Dermis blood vessel endothelial cell (primary cell): ENCODE measurements around the gene RETREG1. TPM values are rescaled to one million over a fixed set of nuclear protein-coding genes. Genes with fewer than 3 reads are reported as not detected.
"Not testable (repeated sequence)": the region's sequence is repeated elsewhere in the genome, so short reads cannot be mapped to it uniquely, and the experiment has no call there.

Source experiments
- DNase-seq: peaks from one replicate; pipeline ENCODE4 v3.0.0; 2010
- total RNA-seq: library from RNA; depleted of rRNA; stranded (reverse); fragments of >200 nt; gene quantifications from 2 replicates; pipeline ENCODE4 v1.2.3, GENCODE V29; 2014

The RETREG1 gene
- total RNA-seq, 1 donor from 2014 or later: 0.51 TPM

DNA sequence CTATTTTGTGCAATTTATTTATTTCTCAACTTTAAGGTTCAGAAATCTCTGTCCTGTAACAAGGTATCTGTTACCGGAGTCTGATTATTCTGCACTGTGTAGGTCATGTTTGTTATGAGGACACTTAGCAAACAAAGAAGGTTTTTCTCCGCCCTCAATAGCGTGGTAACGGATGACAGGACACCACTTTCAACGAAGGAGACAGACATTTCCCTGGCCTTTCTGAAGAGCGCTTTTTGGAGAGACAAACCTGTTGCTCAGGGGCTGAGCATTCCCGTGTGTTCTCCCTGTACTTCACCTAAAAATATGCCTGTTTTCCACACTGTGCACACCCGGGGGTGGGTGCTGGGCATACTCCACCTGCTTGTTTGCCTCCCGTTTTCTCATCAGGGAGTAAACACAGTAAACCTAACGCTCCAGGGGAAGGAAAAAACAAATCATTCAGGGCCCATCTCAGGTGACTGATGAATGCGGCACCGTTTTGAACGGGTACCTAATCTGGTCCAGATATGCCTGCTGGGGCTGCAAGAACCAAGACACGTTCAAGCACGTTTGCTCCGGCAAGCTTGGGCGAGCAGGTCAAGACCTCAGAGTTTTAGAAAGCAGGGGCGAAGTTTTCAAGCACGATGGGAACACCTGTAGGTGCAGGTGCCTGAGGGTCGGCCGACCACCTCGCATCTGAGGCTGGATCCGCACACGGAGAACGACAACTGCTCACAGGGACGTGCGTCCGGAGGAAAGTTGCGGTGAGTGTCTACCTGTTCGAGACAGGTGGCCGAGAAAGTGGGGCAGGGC lies 859 bp downstream of the RETREG1 start:
- no peak for DNase-seq

DNA sequence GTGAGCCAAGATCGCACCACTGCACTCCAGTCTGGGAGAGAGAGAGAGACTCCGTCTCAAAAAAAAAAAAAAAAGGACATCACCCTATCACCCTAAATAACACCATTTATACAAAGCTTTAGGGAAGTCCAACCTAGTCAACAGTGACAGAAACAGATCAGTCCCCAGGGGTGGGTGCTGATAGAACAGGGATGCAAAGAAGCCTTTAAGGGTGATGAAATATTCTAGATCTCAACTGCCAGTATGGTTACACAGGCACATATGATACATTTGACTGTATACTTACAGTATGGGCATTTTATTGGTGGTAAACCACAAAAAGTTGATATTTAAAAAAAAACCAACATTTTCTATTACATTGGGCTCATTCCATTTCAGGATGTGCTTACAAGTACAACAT lies 4.8 kb downstream of the RETREG1 start:
- DNase-seq: no peak

GRCh38 chr5:16610896-16611295 lies 5.9 kb downstream of the RETREG1 start:
- DNase-seq: not testable (repeated sequence)

DNA sequence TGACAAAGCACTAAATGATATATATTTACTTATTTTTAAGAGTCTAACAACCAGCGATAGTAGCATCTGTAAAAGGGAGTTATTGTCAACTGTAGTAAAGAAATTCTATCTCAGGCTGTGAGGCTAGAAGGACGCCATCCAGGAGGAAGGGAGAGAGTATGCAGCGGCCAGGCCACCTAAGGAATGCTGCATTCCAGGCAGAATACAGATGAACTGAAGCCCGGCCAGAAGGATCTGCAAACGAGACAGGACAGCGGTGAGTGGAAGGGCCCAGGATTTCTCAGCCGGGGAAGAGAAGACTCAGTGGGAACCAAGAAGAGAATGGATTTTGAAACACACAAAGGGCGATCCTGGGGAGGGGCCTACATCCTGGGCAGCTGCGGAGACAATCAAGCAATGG lies 7.4 kb downstream of the RETREG1 start:
- DNase-seq: no peak

GRCh38 chr5:16606628-16607027 lies 10.2 kb downstream of the RETREG1 start:
- no peak for DNase-seq

- DNase-seq: no peak
Measured at GRCh38 chr5:16603701-16604100, 13.1 kb downstream of the RETREG1 start.

- DNase-seq: no peak
Measured at GRCh38 chr5:16603295-16603694, 13.5 kb downstream of the RETREG1 start.

- DNase-seq: no peak
Measured at GRCh38 chr5:16602182-16602581, 14.6 kb downstream of the RETREG1 start.

DNA sequence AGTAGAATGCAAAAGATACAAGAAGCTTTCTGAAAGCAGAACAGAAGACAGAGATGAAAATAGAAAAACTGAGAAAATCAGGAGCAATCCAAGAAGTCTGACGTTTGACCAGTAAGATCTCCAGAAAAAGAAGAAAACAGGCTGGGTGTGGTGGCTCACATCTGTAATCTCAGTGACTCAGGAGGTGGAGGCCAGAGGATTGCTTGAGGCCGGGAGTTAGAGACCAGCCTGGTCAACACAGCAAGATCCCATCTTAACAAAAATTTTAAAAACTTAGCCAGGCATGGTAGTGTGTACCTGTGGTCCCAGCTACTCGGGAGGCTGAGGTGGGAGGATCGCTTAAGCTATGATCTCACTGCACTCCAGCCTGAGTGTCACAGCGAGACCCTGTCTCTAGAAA lies 15.9 kb downstream of the RETREG1 start:
- DNase-seq: no peak

GRCh38 chr5:16600397-16600796 lies 16.4 kb downstream of the RETREG1 start:
- DNase-seq: peak; percentile 41

DNA sequence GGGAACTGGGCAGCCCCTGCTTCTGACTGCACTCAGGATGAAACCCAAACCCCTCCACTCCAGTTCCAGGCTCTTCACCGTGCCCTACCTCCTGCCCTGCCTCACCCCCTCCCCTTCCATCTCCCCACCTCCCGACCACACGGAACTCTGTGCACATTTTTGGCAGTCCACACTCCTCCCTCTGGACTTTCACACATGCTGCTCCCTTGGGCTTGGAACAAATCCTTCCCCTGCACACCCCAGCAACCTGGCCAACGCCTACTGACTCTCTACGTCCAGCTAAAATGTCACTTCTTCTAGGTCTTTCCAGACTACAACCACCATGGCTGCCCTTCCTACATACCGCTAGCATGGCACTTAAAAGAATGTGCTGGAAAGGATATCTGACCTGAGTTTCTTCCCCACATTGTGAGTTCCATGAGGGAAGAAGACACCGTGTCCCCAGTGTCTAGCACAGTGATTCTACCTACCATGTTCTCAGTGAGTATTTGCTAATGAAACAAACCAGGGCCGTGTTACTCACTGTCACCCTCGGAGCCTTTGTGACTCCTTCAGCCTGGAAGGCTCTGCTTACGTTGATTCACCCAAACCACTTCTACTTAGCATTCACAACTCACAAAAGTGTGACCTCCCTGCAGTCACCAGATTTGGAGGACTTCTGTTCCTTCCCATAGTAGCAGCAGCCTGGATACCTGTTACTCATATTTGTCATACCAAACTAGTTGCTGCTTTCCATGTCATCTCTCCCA lies 18.7 kb downstream of the RETREG1 start:
- no peak for DNase-seq

GRCh38 chr5:16596581-16596940 lies 20.2 kb downstream of the RETREG1 start:
- DNase-seq: no peak

- no peak for DNase-seq
Measured at GRCh38 chr5:16595881-16596580, 20.8 kb downstream of the RETREG1 start.

- no peak for DNase-seq
Measured at GRCh38 chr5:16593628-16594027, 23.2 kb downstream of the RETREG1 start.

DNA sequence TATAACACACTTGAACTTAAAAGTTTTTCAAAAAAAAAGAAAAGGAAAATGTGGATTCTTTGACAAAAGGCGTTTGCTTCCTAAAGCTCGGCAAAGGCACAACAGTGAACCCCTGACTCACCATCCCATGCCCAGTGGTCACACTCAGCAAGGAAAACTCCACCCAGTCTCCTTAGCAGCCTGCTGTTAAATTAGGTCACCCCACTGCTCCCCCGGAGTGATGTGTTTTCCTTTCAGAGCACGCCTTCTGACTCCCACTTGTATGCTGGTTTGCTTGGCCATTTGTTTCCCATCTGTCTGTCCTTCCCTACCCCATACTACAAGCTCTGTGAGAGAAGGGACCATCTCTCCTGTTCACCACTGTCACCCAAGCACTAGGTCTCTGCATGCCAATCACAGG lies 23.8 kb downstream of the RETREG1 start:
- DNase-seq: no peak

- DNase-seq: no peak
Measured at GRCh38 chr5:16592255-16592654, 24.5 kb downstream of the RETREG1 start.

GRCh38 chr5:16590685-16591084 lies 26.1 kb downstream of the RETREG1 start:
- DNase-seq: no peak

GRCh38 chr5:16589658-16590057 lies 27.1 kb downstream of the RETREG1 start:
- DNase-seq: no peak

- DNase-seq: no peak
Measured at GRCh38 chr5:16588434-16589214, 28.2 kb downstream of the RETREG1 start.

GRCh38 chr5:16586556-16586955 lies 30.2 kb downstream of the RETREG1 start:
- no peak for DNase-seq

DNA sequence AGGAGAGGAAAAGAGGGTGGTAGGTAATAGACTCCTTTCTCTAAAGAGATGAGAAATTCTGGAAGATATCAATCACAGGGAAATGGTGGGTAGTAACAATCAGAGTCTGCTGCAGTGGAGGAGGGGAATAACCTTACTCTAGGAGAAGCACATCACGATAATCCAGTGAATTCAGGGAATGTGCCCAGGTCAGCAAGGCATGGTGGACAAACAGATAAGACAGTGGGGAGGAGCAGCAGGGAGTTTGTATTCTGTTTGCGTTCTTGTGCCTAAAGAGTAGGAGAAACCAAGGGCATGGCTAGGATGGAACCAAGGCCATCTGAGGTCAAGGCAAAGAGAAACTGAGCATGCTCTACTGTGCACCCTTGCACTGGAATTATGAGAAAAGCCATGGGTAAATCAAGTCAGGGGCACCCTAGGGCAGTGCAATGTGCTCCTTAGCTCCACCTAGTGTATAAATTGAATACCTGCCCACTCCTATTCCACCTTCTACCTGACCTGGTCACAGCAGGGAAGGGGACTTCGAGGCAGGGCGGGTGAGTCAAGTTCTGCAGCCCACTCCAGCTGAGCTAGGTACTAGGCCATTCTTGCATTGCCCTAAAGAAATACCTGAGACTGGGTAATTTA lies 31.6 kb downstream of the RETREG1 start:
- peak; percentile 14 for DNase-seq

DNA sequence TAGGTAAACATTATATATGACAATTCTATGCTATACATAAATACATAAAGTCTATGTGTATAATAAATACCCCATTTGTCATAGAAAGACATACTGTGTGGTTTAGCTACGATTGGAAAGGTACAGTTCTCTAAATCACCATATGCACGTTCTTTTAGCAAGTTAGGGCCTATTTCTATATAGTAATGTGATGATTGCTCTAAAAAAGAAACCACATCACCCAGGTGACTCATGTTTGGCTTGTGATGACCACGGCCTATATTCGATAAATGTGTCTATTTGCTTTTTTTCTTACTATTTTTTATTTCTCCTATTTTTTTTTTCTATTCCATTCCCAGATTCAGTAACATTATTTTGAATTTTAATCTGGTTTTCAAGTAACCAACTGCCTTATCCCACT lies 34.7 kb downstream of the RETREG1 start:
- DNase-seq: no peak
